AG09309 (cell line): ENCODE measurements around the gene TIMP2.

Source experiments
- DNase-seq: peaks from one replicate; pipeline ENCODE4 v3.0.0-alpha.2; 2010; ENCODE audit warnings: low read depth
- H3K4me3 ChIP-seq: 2 replicates; pipeline ENCODE4 v1.5.1; 2011; ENCODE audit warnings: mild to moderate bottlenecking, low read depth, low read length, moderate library complexity; ENCODE audit not compliant: control insufficient read depth
- CTCF ChIP-seq: IDR thresholded peaks from 2 replicates; pipeline ENCODE4 v1.5.1; 2011; ENCODE audit warnings: mild to moderate bottlenecking, low read depth, low read length, inconsistent platforms; ENCODE audit not compliant: insufficient read depth, control insufficient read depth; ENCODE audit errors: missing control alignments

Gene TIMP2

GRCh38 chr17:78818932-78819331 is 106.3 kb downstream of the TIMP2 start:
- DNase-seq = no peak
- no peak for TF ChIP-seq CTCF
- H3K4me3 ChIP-seq = no peak overlapping the region

GRCh38 chr17:78818152-78818846 is 106.9 kb downstream of the TIMP2 start:
- TF ChIP-seq CTCF = no peak
- H3K4me3 ChIP-seq = no peak overlapping the region

GRCh38 chr17:78817123-78817522 is 108.1 kb downstream of the TIMP2 start:
- TF ChIP-seq CTCF = no peak
- H3K4me3 ChIP-seq = no peak overlapping the region
- no peak for DNase-seq

More at GRCh38 chr17:78818152-78818846, 106.9 kb downstream of the TIMP2 start:
- DNase-seq = no peak

- H3K4me3 ChIP-seq = no peak overlapping the region
- DNase-seq = no peak
- TF ChIP-seq CTCF = no peak
These were observed 109.5 kb downstream of the TIMP2 start for GRCh38 chr17:78815696-78816095.

GRCh38 chr17:78812855-78813254 is 112.3 kb downstream of the TIMP2 start:
- H3K4me3 ChIP-seq = no peak overlapping the region
- no peak for TF ChIP-seq CTCF
- no peak for DNase-seq

GRCh38 chr17:78808163-78808562 is 117.0 kb downstream of the TIMP2 start:
- TF ChIP-seq CTCF = no peak
- no peak overlapping the region for H3K4me3 ChIP-seq
- DNase-seq = no peak
